Stimulated activated CD8-positive, alpha-beta memory T cell treated with anti-CD3 and anti-CD28 coated beads, Interleukin-15, amount 100 ng/mL, for 1 hour (primary cell): ENCODE measurements around the gene ABL1.

Experiments
- DNase-seq: peaks from one replicate; pipeline ENCODE4 v3.0.0-alpha.2; 2020; ENCODE audit warnings: low read depth

The ABL1 gene

DNA sequence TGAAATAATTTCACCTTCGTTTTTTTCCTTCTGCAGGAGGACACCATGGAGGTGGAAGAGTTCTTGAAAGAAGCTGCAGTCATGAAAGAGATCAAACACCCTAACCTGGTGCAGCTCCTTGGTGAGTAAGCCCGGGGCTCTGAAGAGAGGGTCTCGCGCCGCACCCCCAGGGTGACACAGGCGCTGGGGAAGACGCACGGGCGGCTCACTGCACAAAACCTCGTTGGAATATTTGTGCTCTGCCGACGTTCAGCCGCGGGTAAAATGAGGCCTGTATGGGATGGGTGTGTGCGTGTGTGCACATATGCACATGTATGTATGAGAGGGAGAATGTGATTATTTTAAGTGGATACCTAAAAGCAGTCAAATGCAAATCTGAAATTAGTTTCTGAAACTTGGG, 37.0 kb downstream of the ABL1 start:
- DNase-seq: no peak

DNA sequence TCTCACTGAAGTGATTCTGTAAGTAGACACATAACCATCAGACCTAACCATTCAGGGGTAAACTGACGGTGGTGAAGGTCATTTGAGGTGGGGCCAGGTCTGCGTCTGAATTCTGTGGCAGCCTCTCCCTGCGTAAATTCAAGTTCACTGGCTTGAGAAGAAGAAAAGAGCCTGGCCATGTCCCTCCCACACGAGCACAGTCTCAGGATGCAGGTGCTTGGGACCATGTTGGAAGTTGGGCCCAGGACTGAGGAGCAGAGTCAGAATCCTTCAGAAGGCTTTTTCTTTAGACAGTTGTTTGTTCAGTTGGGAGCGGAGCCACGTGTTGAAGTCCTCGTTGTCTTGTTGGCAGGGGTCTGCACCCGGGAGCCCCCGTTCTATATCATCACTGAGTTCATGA, 37.5 kb downstream of the ABL1 start:
- no peak for DNase-seq

DNA sequence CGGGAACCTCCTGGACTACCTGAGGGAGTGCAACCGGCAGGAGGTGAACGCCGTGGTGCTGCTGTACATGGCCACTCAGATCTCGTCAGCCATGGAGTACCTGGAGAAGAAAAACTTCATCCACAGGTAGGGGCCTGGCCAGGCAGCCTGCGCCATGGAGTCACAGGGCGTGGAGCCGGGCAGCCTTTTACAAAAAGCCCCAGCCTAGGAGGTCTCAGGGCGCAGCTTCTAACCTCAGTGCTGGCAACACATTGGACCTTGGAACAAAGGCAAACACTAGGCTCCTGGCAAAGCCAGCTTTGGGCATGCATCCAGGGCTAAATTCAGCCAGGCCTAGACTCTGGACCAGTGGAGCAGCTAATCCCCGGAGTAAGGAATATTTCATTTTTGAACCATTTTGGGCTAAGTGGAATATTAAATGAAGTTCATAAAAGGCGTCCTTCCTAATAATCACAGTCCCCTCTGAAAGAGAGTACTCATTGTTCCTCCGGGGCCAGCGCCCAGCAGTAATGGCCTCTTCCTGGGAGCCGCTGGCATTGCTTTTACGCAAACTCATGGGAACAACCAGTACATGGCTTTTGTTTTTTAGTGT, 38.0 kb downstream of the ABL1 start:
- DNase-seq: no peak

DNA sequence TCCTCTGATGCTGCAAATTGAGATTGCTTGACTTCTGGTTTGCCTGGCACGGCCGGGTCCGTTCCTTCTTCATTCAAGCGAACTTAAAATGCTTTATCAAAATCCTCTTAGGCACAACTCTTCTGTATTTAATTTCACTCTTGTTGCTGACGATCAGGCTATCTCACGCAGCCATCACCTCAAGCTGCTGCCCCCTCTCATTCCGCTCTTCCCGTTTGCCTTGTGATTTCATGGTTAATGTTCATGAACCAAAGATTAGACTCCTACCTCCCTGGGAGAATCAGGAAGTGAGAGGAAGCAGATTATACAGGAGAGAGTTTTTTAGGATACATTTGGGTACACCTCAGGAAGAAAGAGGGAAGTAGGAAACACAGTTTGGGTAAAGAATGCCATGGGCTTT, 38.9 kb downstream of the ABL1 start:
- DNase-seq: no peak

DNA sequence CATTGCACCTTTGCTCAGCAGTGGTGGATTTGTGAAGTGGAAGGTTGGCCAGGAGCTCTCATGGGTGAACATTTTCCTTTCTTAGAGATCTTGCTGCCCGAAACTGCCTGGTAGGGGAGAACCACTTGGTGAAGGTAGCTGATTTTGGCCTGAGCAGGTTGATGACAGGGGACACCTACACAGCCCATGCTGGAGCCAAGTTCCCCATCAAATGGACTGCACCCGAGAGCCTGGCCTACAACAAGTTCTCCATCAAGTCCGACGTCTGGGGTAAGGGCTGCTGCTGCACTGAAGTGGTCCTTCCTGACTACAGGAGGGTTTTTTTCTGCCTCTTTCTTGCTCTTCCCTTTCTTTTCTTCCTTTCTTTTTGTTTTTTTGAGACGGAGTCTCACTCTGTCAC, 39.7 kb downstream of the ABL1 start:
- no peak for DNase-seq

DNA sequence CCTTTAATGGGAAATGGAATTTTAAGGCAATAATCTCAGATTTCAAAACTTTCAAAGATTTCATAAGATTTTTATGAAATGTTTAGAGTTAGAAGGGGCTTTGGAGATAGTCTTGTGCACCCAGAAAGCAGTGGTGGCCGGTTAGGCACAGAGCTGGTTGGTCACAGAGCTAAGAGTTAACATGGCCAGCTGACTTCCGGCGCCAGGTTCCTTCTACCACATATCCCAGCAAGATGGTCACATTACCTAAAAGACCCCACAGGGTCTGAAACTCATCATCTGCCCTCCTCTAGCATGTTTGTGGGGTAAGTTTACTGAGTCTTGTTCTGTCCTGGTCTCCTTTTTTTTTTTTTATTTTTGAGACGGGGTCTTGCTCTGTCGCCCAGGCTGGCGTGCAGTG, 42.2 kb downstream of the ABL1 start:
- DNase-seq: no peak

DNA sequence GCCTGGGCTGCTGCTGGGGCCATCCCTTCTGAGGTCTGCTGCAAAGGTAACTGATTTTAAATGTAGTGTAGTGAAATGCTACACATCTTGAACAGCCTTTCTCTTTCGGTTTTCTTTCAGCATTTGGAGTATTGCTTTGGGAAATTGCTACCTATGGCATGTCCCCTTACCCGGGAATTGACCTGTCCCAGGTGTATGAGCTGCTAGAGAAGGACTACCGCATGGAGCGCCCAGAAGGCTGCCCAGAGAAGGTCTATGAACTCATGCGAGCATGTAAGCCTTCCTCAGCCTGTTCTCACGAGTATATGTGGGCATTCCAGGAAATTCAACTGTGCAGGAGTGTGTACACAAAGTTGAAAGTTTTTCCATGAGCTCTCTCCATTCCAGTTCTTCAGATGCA, 43.2 kb downstream of the ABL1 start:
- no peak for DNase-seq

DNA sequence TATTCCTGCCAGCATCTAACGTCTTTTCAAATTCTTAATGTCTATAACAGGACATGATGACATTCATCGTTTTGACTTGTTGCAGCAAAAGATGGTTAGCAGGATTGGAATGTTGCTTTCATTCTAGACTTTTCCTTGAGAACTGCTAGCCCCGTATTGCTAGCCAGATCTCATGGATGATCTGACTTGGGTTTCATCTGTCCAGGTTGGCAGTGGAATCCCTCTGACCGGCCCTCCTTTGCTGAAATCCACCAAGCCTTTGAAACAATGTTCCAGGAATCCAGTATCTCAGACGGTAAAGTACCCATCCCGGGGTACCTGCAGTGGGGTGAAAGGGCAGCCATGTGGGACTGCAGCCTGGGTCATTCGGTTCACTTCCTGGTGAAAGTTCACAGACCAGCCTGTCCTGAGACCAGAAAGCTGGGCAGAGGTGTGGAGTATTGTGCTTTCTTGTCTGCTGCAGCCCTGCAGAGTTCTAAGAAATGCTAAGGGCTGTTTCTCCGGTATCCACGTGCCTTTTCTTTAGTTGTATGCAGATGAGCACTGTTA, 44.9 kb downstream of the ABL1 start:
- no peak for DNase-seq

DNA sequence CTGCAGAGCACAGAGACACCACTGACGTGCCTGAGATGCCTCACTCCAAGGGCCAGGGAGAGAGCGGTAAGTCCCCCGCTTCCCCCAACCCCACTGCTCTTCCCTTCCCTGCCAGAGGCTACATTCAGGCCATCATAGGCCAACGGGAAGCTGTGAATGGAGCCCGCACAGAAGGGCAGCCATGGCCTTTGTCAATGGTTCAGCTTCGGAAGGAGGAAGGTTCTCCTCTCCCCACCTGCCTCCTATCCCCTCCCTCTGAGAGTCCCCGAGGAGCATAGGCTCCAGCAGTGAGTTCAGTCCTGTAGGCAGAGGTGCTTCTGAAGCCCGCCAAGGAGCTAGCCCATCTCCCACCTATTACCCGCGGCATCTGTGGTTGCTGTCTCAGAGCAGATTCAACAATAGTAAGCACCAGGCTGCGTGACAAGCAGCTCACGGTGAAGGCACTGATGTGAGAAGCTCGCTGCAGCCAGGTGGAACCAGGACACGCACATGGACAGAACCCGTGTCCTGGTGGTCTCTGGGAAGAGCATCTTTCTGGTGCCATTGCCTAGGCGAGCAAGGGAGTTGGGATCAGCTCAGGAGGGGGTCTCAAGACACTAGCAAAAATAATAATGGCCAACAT, 45.7 kb downstream of the ABL1 start:
- DNase-seq: no peak

DNA sequence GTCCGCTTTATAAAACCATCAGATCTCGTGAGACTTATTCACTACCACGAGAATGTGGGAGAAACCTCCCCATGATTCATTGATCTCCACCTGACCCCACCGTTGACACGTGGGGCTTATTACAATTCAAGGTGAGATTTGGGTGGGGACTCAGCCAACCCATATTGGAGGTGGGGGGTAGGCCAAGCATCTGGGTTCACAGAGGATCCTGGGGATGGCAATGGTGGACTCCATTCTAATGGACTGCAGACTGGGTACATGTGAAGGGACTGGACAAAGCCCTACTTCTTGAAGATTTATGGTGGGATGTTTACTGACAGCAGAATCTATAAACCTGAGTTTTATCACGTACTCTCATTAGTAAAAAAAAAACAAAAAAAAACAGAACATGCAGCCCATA, 46.5 kb downstream of the ABL1 start:
- no peak for DNase-seq

DNA sequence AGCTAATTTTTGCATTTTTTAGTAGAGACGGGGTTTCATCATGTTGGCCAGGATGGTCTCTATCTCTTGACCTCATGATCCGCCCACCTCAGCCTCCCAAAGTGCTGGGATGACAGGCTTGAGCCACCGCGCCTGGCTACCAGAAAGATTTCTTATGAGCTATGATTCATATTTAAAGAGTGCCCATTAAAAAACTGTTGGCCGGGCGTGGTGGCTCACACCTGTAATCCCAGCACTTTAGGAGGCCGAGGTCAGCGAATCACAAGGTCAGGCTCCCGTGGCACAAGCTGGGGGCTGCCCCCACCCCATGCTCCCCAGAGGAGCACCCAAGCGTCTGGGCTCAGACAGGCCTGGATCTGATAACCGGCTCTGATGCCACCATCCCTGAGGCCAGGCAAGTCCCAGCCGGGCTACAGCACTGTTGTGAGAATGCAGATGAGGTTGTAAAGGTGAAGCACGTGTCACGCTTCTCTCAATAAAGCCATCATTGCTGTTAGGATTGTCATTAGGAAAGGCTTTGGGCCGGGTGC, 47.7 kb downstream of the ABL1 start:
- no peak for DNase-seq

DNA sequence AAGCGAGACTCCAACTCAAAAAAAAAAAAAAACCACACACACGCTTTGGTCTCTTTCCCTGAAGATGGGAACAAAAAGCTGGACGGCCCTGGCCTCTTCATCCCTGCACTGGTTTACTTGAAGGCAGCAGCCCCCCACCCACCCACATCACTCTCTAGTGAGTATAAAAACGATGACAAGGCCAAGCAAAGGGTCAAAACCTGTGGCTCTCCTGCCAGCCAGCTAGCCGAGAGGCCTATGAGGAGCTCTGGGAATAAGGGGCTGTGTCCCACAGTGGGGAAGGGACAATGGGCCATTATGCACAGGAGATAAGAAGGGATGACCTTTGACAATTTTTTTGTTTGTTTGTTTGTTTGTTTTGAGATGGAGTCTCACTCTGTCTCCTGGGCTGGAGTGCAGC, 48.4 kb downstream of the ABL1 start:
- DNase-seq: no peak

DNA sequence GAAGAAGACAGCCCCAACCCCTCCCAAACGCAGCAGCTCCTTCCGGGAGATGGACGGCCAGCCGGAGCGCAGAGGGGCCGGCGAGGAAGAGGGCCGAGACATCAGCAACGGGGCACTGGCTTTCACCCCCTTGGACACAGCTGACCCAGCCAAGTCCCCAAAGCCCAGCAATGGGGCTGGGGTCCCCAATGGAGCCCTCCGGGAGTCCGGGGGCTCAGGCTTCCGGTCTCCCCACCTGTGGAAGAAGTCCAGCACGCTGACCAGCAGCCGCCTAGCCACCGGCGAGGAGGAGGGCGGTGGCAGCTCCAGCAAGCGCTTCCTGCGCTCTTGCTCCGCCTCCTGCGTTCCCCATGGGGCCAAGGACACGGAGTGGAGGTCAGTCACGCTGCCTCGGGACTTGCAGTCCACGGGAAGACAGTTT, 49.1 kb downstream of the ABL1 start:
- DNase-seq: no peak

DNA sequence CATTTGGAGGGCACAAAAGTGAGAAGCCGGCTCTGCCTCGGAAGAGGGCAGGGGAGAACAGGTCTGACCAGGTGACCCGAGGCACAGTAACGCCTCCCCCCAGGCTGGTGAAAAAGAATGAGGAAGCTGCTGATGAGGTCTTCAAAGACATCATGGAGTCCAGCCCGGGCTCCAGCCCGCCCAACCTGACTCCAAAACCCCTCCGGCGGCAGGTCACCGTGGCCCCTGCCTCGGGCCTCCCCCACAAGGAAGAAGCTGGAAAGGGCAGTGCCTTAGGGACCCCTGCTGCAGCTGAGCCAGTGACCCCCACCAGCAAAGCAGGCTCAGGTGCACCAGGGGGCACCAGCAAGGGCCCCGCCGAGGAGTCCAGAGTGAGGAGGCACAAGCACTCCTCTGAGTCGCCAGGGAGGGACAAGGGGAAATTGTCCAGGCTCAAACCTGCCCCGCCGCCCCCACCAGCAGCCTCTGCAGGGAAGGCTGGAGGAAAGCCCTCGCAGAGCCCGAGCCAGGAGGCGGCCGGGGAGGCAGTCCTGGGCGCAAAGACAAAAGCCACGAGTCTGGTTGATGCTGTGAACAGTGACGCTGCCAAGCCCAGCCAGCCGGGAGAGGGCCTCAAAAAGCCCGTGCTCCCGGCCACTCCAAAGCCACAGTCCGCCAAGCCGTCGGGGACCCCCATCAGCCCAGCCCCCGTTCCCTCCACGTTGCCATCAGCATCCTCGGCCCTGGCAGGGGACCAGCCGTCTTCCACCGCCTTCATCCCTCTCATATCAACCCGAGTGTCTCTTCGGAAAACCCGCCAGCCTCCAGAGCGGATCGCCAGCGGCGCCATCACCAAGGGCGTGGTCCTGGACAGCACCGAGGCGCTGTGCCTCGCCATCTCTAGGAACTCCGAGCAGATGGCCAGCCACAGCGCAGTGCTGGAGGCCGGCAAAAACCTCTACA, 49.8 kb downstream of the ABL1 start:
- DNase-seq: no peak

DNA sequence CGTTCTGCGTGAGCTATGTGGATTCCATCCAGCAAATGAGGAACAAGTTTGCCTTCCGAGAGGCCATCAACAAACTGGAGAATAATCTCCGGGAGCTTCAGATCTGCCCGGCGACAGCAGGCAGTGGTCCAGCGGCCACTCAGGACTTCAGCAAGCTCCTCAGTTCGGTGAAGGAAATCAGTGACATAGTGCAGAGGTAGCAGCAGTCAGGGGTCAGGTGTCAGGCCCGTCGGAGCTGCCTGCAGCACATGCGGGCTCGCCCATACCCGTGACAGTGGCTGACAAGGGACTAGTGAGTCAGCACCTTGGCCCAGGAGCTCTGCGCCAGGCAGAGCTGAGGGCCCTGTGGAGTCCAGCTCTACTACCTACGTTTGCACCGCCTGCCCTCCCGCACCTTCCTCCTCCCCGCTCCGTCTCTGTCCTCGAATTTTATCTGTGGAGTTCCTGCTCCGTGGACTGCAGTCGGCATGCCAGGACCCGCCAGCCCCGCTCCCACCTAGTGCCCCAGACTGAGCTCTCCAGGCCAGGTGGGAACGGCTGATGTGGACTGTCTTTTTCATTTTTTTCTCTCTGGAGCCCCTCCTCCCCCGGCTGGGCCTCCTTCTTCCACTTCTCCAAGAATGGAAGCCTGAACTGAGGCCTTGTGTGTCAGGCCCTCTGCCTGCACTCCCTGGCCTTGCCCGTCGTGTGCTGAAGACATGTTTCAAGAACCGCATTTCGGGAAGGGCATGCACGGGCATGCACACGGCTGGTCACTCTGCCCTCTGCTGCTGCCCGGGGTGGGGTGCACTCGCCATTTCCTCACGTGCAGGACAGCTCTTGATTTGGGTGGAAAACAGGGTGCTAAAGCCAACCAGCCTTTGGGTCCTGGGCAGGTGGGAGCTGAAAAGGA, 50.7 kb downstream of the ABL1 start:
- DNase-seq: no peak

DNA sequence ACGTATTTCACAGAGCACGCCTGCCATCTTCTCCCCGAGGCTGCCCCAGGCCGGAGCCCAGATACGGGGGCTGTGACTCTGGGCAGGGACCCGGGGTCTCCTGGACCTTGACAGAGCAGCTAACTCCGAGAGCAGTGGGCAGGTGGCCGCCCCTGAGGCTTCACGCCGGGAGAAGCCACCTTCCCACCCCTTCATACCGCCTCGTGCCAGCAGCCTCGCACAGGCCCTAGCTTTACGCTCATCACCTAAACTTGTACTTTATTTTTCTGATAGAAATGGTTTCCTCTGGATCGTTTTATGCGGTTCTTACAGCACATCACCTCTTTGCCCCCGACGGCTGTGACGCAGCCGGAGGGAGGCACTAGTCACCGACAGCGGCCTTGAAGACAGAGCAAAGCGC, 51.9 kb downstream of the ABL1 start:
- DNase-seq: no peak

DNA sequence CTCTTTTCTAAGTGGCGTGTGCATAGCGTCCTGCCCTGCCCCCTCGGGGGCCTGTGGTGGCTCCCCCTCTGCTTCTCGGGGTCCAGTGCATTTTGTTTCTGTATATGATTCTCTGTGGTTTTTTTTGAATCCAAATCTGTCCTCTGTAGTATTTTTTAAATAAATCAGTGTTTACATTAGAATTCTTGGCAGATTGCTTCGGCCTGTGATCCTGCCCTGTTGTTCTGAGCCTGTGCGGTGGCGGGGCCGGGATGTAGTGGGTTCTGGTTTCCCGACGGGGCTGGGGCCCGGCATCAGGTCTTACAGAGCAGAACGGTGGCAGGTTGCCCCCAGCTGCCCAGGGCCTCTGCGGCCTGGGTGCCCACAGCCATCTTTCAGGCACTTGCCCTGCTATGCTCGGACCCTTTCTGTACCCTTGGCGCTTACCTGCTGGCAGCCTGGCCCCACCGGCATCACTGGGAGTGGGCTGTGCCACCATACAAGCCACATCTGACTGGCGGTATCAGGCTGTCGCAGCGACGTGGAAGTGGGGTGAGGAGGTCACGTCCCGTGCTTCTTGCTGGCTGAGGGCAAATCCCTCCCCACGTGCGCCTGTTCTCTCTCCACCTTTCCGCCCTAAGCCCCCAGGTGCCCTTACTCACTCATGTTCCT, 52.6 kb downstream of the ABL1 start:
- DNase-seq: no peak

DNA sequence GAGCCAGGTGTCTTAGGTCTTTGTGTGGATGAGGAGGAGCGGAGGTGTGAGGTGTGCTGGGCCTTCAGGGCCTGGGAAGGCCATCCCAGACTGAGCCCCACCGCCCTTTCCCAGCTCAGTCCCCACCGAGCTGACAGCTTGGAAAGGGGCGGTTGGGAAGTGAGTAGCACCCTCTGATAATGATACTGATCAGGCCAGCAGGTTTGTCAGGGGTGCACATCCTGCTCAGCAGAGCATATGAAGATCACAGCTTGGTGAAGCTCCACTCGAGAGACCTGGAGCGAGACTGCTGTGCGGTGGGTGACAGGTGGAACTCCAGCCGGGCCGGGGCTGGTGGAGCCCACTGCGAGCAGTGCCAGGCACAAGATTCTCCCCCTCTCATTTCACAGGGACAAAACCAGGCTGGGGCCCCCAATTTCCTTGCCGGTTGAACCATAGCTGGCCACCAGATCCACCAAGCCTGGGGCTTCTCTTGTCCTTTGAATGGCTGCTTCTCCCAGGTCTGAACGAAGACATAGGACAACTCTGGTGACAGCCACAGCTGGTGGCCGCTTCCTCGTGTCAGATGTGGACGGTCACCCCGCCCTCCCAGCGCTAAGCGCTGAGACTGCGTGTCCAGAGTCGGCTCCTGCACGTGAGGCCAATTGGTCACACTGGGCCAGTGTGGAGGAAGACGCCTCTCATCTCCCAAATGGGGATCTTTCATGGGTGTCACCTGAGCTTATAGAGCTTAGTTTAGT, 53.3 kb downstream of the ABL1 start:
- DNase-seq: no peak

DNA sequence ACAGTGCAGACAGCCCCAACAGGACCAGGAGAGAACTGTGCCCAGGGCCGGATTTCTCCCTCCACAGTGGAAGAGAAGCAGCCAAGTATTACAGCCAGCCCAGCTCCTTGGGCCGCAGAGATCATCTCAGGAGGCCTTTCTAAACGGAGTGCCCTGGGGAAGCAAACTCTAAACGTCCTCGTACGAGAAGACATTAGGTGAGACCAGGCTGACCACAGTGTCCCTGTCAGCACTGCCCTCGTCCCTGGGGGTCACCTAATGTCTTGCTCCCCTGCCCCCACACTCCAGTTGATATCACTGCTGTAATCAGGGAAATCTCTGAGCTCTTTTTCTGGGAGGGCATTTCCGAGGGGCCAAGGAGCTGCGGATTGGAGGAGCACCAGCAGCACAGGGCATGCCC, 55.1 kb downstream of the ABL1 start:
- DNase-seq: no peak

DNA sequence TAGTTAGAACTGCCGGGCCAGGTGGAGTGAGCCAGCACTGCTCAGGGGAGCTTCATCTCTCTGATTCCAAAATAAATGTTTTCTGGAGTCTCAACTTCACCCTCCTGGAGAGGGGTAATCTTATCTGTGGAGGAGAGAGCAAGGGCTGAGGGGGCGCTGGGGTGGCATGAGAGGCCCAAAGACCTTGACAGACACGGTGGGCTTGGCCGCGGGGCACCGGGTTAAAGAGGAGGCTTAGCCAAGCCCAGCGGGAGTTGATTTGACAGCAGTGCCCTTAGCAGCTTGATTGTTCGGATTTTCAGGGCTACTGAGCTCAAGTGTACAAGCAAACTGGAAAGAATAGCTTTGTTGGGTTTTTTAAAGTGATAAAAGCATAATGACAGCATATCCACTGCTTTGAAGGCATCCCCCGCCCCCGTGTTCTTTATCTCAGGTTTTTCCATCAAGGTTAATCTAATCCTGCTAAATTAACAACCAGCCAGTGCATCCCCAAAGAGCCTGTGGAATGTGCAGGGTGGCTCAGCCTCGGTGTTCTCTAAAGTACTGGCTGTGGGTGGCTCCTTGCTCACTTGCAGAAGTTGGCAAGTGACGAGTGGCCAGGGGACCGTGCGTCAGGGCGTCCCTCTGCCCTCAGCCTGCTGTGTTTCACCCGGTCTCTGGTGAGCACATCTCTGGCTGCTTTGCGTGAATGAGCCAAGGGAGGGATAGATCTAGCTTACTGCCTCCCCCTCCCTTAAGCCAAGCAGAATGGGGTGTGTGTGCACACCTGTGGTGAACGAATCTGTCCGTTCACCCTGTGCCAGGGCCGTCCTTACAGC, 56.0 kb downstream of the ABL1 start:
- DNase-seq: no peak
